Tibial artery (tissue), 4 donors: ENCODE measurements around the gene CDIPT.
A peak's percentile ranks its signal among the peaks of the same experiment; 100 is the strongest.
"Not testable (repeated sequence)": the region's sequence is repeated elsewhere in the genome, so short reads cannot be mapped to it uniquely, and the experiment has no call there.

ENCODE experiments used
- DNase-seq, 2 donors: peaks; one replicate each; pipeline ENCODE4 v3.0.0-alpha.2; 2019
- H3K27ac ChIP-seq, 2 donors: fragments of 200-600 bp; sonication (generic) in 1 of 2; 1 replicate in 1 of 2; 2 replicates in 1 of 2; pipeline ENCODE4 v1.5.1; 2018 to 2019; ENCODE audit warnings: mild to moderate bottlenecking in 1 of 2
- H3K27me3 ChIP-seq, 2 donors: fragments of 200-600 bp; sonication (generic) in 1 of 2; one replicate each; pipeline versions ENCODE4 v1.5.1 to v1.6.0; 2016 to 2019
- H3K36me3 ChIP-seq, 3 donors: fragments of 200-600 bp; sonication (generic) in 2 of 3; one replicate each; pipeline ENCODE4 v1.5.1; 2016 to 2019; ENCODE audit warnings: mild to moderate bottlenecking in 2 of 3
- H3K4me1 ChIP-seq, 4 donors: fragments of 200-600 bp; sonication (generic) in 2 of 4; 1 replicate in 3 of 4; 2 replicates in 1 of 4; pipeline ENCODE4 v1.5.1; 2016 to 2019
- H3K4me3 ChIP-seq, 2 donors: fragments of 200-600 bp; sonication (generic) in 1 of 2; 1 replicate in 1 of 2; 2 replicates in 1 of 2; pipeline ENCODE4 v1.5.1; 2018 to 2019; ENCODE audit warnings: mild to moderate bottlenecking in 2 of 2
- H3K9me3 ChIP-seq, 3 donors: fragments of 200-600 bp; sonication (generic) in 1 of 3; one replicate each; pipeline ENCODE4 v1.5.1; 2016 to 2019
- intact Hi-C: fragments of 100-400 bp; cut with DNase I; formaldehyde crosslinking; loops from one replicate; pipeline ENCODE4 v1.15.0; 2023; ENCODE audit warnings: low total_unique reads
- TF ChIP-seq, protein P1 (sequence below), 2 experiments: fragments of 200-600 bp in 1 of 2; fragments of 450-650 bp in 1 of 2; IDR thresholded peaks; one replicate each; pipeline ENCODE4 v1.5.1; 2017 to 2019; ENCODE audit warnings: antibody characterized with exemption in 2 of 2, mild to moderate bottlenecking in 1 of 2, moderate library complexity in 1 of 2

CDIPT gene

DNA sequence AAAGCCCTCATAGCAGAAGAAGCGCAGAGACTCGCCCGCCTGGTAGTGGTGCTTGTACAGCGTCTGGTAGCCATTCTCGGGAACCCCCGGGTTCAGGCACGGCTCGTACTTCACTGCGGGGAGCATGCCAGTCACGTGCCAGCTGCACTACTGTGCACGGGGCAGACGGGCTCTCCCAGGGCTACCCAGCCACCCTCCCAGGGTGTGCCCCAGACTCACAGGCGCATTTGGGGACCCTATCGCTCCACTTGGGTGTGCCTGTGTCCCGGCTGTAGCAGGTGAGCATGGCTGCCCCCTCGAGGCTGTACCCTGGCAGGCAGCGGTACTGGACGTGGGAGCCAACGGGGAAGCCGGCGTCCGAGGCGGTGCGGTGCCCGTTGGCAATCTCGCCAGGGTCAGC, 10.3 kb upstream of the CDIPT start:
- Histone ChIP-seq H3K27ac (no peak overlapping the region), H3K9me3 (no peaks in the 10 kb centered on the region), H3K27me3 (peaks cover 3 to 42% of the 10 kb centered on the region in 2 donors), H3K4me3 (no peak overlapping the region), H3K36me3 (no peaks in the 10 kb centered on the region), H3K4me1 (peaks cover 0 to 10% (median 0%) of the 10 kb centered on the region in 4 donors)
- intact Hi-C loops = no loop called here
- no peak for DNase-seq
- TF ChIP-seq, protein P1, sequence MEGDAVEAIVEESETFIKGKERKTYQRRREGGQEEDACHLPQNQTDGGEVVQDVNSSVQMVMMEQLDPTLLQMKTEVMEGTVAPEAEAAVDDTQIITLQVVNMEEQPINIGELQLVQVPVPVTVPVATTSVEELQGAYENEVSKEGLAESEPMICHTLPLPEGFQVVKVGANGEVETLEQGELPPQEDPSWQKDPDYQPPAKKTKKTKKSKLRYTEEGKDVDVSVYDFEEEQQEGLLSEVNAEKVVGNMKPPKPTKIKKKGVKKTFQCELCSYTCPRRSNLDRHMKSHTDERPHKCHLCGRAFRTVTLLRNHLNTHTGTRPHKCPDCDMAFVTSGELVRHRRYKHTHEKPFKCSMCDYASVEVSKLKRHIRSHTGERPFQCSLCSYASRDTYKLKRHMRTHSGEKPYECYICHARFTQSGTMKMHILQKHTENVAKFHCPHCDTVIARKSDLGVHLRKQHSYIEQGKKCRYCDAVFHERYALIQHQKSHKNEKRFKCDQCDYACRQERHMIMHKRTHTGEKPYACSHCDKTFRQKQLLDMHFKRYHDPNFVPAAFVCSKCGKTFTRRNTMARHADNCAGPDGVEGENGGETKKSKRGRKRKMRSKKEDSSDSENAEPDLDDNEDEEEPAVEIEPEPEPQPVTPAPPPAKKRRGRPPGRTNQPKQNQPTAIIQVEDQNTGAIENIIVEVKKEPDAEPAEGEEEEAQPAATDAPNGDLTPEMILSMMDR (IDR thresholded peaks at IDR 0.05) = no peak

DNA sequence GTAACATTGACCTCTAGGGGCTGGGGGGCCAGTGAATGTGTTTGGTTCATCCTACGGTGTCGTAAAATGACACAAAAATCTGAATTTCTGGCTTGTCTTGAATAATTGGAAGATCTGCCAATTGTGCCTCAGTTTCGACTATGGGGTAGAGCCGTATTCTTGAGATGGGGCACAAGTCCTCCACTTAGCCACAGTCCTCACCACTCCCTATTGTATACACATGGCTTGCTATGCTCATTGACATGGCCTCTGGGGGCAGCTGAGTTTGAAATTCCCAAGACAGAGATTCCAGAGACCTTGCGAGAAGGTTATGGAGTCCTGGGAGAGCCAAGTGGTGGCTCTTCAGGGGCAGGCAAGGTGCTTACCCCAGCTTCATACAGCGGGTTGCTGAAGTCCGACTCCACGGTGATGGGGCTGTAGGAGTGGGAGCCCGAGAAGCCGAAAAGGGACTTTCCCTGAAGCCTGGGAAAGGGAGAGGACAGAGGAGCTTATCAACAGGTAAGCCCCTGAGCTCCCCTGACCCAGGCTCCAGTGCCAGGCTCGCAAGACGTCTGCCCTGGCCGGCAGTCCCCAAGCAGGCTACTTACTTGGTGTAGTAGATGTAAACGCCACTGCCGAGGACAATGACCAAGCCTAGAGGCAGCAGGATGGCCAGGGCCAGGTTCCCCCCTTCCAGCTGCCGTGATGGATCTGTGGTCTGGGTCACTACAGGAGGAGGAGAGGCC, 9.0 kb upstream of the CDIPT start:
- TF ChIP-seq, protein P1 (IDR thresholded peaks at IDR 0.05) = no peak
- intact Hi-C loops = no loop called here
- no peaks in the 10 kb centered on the region for H3K36me3 ChIP-seq

DNA sequence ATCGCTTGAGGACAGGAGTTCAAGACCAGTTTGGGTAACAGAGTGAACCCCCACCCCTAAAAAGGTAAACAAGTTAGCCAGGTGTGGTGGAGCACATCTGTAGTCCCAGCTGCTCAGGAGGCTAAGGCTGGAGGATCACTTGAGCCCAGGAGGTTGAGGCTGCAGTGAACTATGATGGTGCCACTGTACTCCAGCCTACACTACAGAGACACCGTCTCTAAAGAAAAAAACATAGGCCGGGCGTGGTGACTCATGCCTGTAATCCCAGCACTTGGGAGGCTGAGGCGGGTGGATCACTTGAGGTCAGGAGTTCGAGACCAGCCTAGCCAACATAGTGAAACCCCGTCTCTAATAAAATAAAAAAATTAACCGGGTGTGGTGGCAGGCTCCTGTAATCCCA, 6.0 kb upstream of the CDIPT start:
- H3K27ac ChIP-seq, H3K36me3 ChIP-seq, H3K4me3 ChIP-seq, H3K27me3 ChIP-seq, H3K9me3 ChIP-seq, H3K4me1 ChIP-seq, intact Hi-C loops, DNase-seq: not testable (repeated sequence)

More for the DNA sequence above, 9.0 kb upstream of the CDIPT start:
- Histone ChIP-seq H3K27me3 (peaks cover 0 to 29% of the 10 kb centered on the region in 2 donors), H3K9me3 (no peaks in the 10 kb centered on the region), H3K4me1 (peaks cover 0 to 9% (median 0%) of the 10 kb centered on the region in 4 donors), H3K4me3 (no peak overlapping the region), H3K27ac (no peak overlapping the region)
- DNase-seq = no peak

DNA sequence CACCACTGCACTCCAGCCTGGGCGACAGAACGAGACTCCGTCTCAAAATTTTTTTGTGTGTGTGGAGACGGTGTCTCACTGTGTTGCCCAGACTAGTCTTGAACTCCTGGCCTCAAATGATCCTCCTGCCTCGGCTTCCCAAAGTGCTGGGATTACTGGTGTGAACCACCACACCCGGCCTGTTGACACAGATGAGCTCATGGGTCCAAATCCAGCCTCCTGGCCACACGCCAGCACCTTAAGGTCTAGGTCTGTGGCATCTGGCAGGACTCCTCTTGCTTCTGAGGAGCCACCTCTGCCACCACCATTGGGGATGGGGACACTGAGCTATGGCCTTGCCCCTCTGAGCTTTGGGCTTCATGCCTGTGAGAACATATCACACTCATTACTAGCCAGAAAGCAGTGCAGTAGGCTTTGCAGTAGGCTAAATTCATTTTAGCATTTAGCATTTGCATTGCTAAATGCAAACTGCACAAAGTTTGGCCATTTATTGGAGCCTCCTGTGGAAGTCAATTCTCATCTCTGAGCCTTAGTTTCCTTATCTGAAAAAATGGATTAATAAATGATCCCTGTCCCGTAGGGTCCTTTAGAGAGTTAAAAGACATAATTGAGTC, 5.5 kb upstream of the CDIPT start:
- no peaks in the 10 kb centered on the region for H3K9me3 ChIP-seq
- peaks cover 0 to 4% (median 2%) of the 10 kb centered on the region in 4 donors for H3K4me1 ChIP-seq
- H3K27ac ChIP-seq = no peak overlapping the region
- peaks cover 0 to 7% of the 10 kb centered on the region in 2 donors for H3K27me3 ChIP-seq
- H3K36me3 ChIP-seq = no peaks in the 10 kb centered on the region
- TF ChIP-seq, protein P1 (IDR thresholded peaks at IDR 0.05) = no peak
- intact Hi-C loops = no loop called here
- DNase-seq = no peak
- H3K4me3 ChIP-seq = no peak overlapping the region

DNA sequence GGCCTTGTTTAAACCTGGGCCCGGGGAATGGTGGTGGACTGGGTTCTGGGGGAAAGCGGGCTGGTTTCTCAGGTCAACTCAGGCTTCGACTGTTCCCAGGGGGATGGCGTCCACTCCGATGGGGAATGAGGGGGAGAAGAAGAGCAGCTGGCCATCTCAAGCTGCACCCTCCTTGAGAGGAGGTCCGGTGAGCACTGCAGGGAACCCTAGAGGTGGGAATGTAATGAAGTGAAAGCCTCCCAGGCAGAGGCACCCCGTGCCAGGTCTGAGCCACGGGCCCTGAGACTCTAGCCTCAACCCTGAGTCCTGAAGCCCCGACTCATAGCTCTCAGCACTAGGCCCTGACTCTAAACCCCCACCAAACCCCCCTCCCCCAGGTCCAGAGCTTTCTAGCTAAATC, 1.2 kb upstream of the CDIPT start:
- Histone ChIP-seq H3K4me1 (peaks cover 0 to 26% (median 20%) of the 10 kb centered on the region in 4 donors), H3K27ac (no peak overlapping the region), H3K4me3 (no peak overlapping the region), H3K9me3 (no peaks in the 10 kb centered on the region), H3K36me3 (peaks cover 16 to 21% (median 20%) of the 10 kb centered on the region in 3 donors), H3K27me3 (no peaks in the 10 kb centered on the region)
- intact Hi-C loops = loop anchor here (5.0 kb wide), 2 partner anchors 37 to 143 kb away; no protein-coding TSS in a partner anchor
- DNase-seq = no peak
- TF ChIP-seq, protein P1 (IDR thresholded peaks at IDR 0.05) = no peak

DNA sequence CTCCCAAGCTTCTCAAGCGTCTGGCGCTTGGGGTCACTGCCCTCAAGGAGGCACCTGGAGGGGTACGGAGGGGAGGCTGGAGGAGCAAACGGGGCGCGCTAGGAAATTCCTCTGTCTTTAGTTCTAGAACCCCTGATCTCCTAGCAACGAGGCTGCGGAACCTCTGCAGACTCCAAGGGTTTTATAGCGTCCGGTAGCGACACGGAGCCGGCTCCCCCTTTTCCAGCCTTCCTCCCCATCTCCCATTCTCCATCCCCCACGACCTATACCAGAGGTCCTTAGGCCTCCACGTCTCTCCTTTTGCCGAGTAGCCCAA, 601 bp upstream of the CDIPT start:
- no peak for DNase-seq
- Histone ChIP-seq H3K27ac (peak overlapping the region; percentile 74 to 89), H3K9me3 (no peaks in the 10 kb centered on the region), H3K36me3 (peaks cover 16 to 26% (median 25%) of the 10 kb centered on the region in 3 donors), H3K4me1 (peaks cover 0 to 32% (median 23%) of the 10 kb centered on the region in 4 donors), H3K4me3 (peak overlapping the region; percentile 59 to 68), H3K27me3 (no peaks in the 10 kb centered on the region)
- TF ChIP-seq, protein P1 (IDR thresholded peaks at IDR 0.05) = no peak
- intact Hi-C loops = loop anchor here (5.0 kb wide), 2 partner anchors 36 to 144 kb away; no protein-coding TSS in a partner anchor
